Measurements from ENCODE around the gene AK4. TPM values are rescaled to one million over a fixed set of nuclear protein-coding genes. Genes with fewer than 3 reads are reported as not detected.

AK4 gene
- total and polyA plus RNA-seq, 2 of the 8 experiments (the other 6 are each of a cell fraction or from before 2014, with no cell fraction given) = 64.5 to 175 TPM

GRCh38 chr1:65265296-65265650 is 117.3 kb downstream of the AK4 start:
- no peak overlapping the region for H3K56ac ChIP-seq (replicated peaks; ENCODE audit: insufficient read length, low read depth, low read length)
- no peak overlapping the region for H2BK20ac ChIP-seq (ENCODE audit: low read length)
- peaks cover 0 to 5% (median 3%) of the 10 kb centered on the region in 4 experiments; a peak in 5 of 7 replicates for H3K4me1 ChIP-seq (replicated peaks in 1 of 4; ENCODE audit: control insufficient read depth in 3 of 4, insufficient read depth in 4 of 4, low read length in 3 of 4)
- no peak overlapping the region for H3K9ac ChIP-seq (replicated peaks in 1 of 4; ENCODE audit: extremely low read depth in 1 of 4, low read depth in 3 of 4, low read length in 3 of 4)
- H3K23ac ChIP-seq (ENCODE audit: insufficient read length) = no peak overlapping the region
- H4K91ac ChIP-seq (replicated peaks; ENCODE audit: insufficient read length, low read length) = no peak overlapping the region
- POLR2A ChIA-PET (ENCODE audit: partially characterized antibody) = interaction anchor here (0.8 to 1.5 kb wide), 4 partner anchors 10 to 44 kb away, joined by 3 to 8 read pairs (median 4); partner anchors contain the start of gene DNAJC6
- H4K5ac ChIP-seq (ENCODE audit: insufficient read length, low read depth, low read length) = no peak overlapping the region
- CTCF ChIA-PET (ENCODE audit: partially characterized antibody) = interaction anchor here (0.5 to 3.8 kb wide), 5 partner anchors 14 to 422 kb away, joined by 3 to 15 read pairs (median 3); no protein-coding TSS in a partner anchor
- H3K9me3 ChIP-seq (ENCODE audit: insufficient read depth in 2 of 2, low read depth in 1 of 2, low read length in 1 of 2) = no peaks in the 10 kb centered on the region
- FAIRE-seq = peak; percentile 7
- H3K79me2 ChIP-seq (ENCODE audit: control insufficient read depth in 1 of 2, insufficient read depth in 2 of 2, low read length in 2 of 2) = no peaks in the 10 kb centered on the region
- peak overlapping the region; percentile 59 to 73 for H3K4me2 ChIP-seq (ENCODE audit: insufficient read depth in 1 of 2, low read depth in 2 of 2, low read length in 2 of 2)
- no peaks in the 10 kb centered on the region for H3K79me1 ChIP-seq (ENCODE audit: low read depth, low read length)
- no peak overlapping the region for H2BK120ac ChIP-seq (replicated peaks; ENCODE audit: low read depth, low read length)
- H3K23me2 ChIP-seq (ENCODE audit: low read depth, low read length) = peaks cover 4% of the 10 kb centered on the region
- H2BK5ac ChIP-seq (ENCODE audit: low read depth, low read length) = no peak overlapping the region
- no peak overlapping the region for H3K27ac ChIP-seq (ENCODE audit: low read depth, low read length)
- no peak overlapping the region for H4K8ac ChIP-seq (ENCODE audit: extremely low read depth, insufficient read depth, low read length)
- no peaks in the 10 kb centered on the region; a peak in 3 of 7 replicates for H3K27me3 ChIP-seq (replicated peaks in 1 of 4; ENCODE audit: control insufficient read depth in 3 of 4, extremely low read depth in 1 of 4, insufficient read depth in 3 of 4, low read length in 3 of 4)
- no peak for DNase-seq (ENCODE audit: low read depth in 1 of 2, low spot score in 2 of 2)
- no peaks in the 10 kb centered on the region for H4K20me1 ChIP-seq (replicated peaks in 1 of 2; ENCODE audit: control insufficient read depth in 1 of 2, insufficient read depth in 2 of 2, low read length in 2 of 2)
- H2AFZ ChIP-seq (ENCODE audit: low read length) = no peak overlapping the region
- H3K14ac ChIP-seq (ENCODE audit: insufficient read length) = no peak overlapping the region
- 0% methylated on average over 7 of the region's 7 CpGs; no CpG with 5 or more reads in 1 of the 2 experiments for WGBS, 2 experiments (ENCODE audit: extremely low coverage in 1 of 2, insufficient coverage in 1 of 2, insufficient read length in 1 of 2, insufficient replicate concordance in 2 of 2, low coverage in 1 of 2, low lambda C conversion rate in 2 of 2, missing lambda C conversion rate in 1 of 2)
- H3K36me3 ChIP-seq (ENCODE audit: control insufficient read depth in 2 of 4, insufficient read depth in 4 of 4, low read length in 3 of 4) = no peaks in the 10 kb centered on the region
- H3K18ac ChIP-seq (ENCODE audit: extremely low read depth, low read length) = no peak overlapping the region
- H3K4me3 ChIP-seq (ENCODE audit: extremely low read depth in 1 of 4, insufficient read depth in 2 of 4, low read depth in 3 of 4, low read length in 4 of 4) = peak overlapping the region; percentile 41 to 73 (median 50)
- no peak overlapping the region for H2BK12ac ChIP-seq (ENCODE audit: low read depth, low read length)
- TF ChIP-seq SP1 (IDR thresholded peaks at IDR 0.05; ENCODE audit: low read depth, low read length) (peak; percentile 16; the same call in 1 of the 2 replicates), PHF8 (conservative IDR thresholded peaks at IDR 0.05; ENCODE audit: low read depth, low read length) (no peak), POU5F1 (IDR thresholded peaks at IDR 0.05; ENCODE audit: low read depth, low read length) (no peak)
- no peak overlapping the region for H2AK5ac ChIP-seq (ENCODE audit: low read depth, low read length)
- H3K4ac ChIP-seq (replicated peaks; ENCODE audit: insufficient read length, low read depth, low read length) = no peak overlapping the region
- no peak overlapping the region for H2BK15ac ChIP-seq (ENCODE audit: low read length)

Data from H1 (cell line).